HepG2 (cell line): Measurements from ENCODE around the gene VASN. TPM values are rescaled to one million over a fixed set of nuclear protein-coding genes. Genes with fewer than 3 reads are reported as not detected.

ENCODE experiments used
- ATAC-seq: fragments of 200-7000 bp; cut with Tn5 transposase; 3 replicates; pipeline ENCODE4 v1.9.1; 2020; ENCODE audit warnings: mild to moderate bottlenecking, moderate library complexity
- BruUV-seq: library from RNA; stranded (reverse); fragments of 400-500 nt; replicated peaks from 2 replicates; lab custom pipeline; 2021; lab: Mats Ljungman, UMichigan
- CTCF ChIA-PET: fragments of 300-600 bp; formaldehyde crosslinking; extraction: SDS; loops from one replicate; lab custom pipeline; 2021; ENCODE audit warnings: low total read pairs, inconsistent platforms, low intra/inter-chr PET ratio; lab: Yijun Ruan, JAX
- POLR2A ChIA-PET: fragments of 350-600 bp; sonication (Branson Sonifier 250); formaldehyde crosslinking; loops from one replicate; lab custom pipeline; 2020; ENCODE audit warnings: antibody characterized with exemption, inconsistent platforms; lab: Yijun Ruan, JAX
- DNase-seq: peaks from one replicate; pipeline ENCODE4 v3.0.0-alpha.2; 2015; ENCODE audit warnings: low spot score
- FAIRE-seq: peaks from 3 replicates; lab custom pipeline; 2011; peaks lifted over from hg19 to GRCh38; lab: Jason Lieb, UNC
- H2AFZ ChIP-seq: one replicate; pipeline ENCODE4 v1.6.1; 2011; ENCODE audit warnings: low read length, inconsistent platforms
- H3K27ac ChIP-seq: fragments of 300-600 bp; 3 replicates; pipeline ENCODE4 v1.8.0; 2011; ENCODE audit warnings: mixed run types, mild to moderate bottlenecking, mixed read lengths, low read length, inconsistent platforms; ENCODE audit not compliant: insufficient read depth; ENCODE audit errors: extremely low read length
- H3K27me3 ChIP-seq, 2 experiments: fragments of 200-600 bp in 1 of 2; 2 replicates in 1 of 2; 3 replicates in 1 of 2; pipeline versions ENCODE4 v1.6.0 to v1.8.0; 2011; ENCODE audit warnings: low read length in 2 of 2, mild to moderate bottlenecking in 2 of 2, moderate library complexity in 2 of 2, inconsistent platforms in 1 of 2; ENCODE audit not compliant: insufficient read depth in 2 of 2, control insufficient read depth in 1 of 2
- H3K36me3 ChIP-seq, 2 experiments: fragments of 200-600 bp in 1 of 2; replicated peaks in 1 of 2; 2 replicates in 1 of 2; 3 replicates in 1 of 2; pipeline versions ENCODE4 v1.5.1 to v1.8.0; 2011; ENCODE audit warnings: low read length in 2 of 2, inconsistent platforms in 1 of 2; ENCODE audit not compliant: insufficient read depth in 2 of 2, control insufficient read depth in 1 of 2
- H3K4me1 ChIP-seq: 2 replicates; pipeline ENCODE4 v1.5.1; 2012; ENCODE audit warnings: low read length, inconsistent platforms; ENCODE audit not compliant: insufficient read depth
- H3K4me2 ChIP-seq: 2 replicates; pipeline ENCODE4 v1.6.0; 2011; ENCODE audit warnings: low read depth, low read length, inconsistent platforms
- H3K4me3 ChIP-seq, 3 experiments: fragments of 200-600 bp in 1 of 3; sonication (generic), shearing (Covaris generic) in 1 of 3; replicated peaks in 1 of 3; 2 replicates each; pipeline ENCODE4 v1.5.1; 2011 to 2016; ENCODE audit warnings: low read length in 3 of 3, inconsistent platforms in 2 of 3, low read depth in 2 of 3, mild to moderate bottlenecking in 2 of 3, control low read depth in 1 of 3, mixed read lengths in 1 of 3; ENCODE audit not compliant: insufficient read depth in 1 of 3
- H3K79me2 ChIP-seq: one replicate; pipeline ENCODE4 v1.6.1; 2011; ENCODE audit warnings: low read length, inconsistent platforms; ENCODE audit not compliant: insufficient read depth
- H3K9ac ChIP-seq: 2 replicates; pipeline ENCODE4 v1.6.0; 2011; ENCODE audit warnings: mild to moderate bottlenecking, low read depth, low read length, inconsistent platforms; ENCODE audit not compliant: insufficient read depth
- H3K9me3 ChIP-seq: 2 replicates; pipeline ENCODE4 v1.5.1; 2012; ENCODE audit warnings: mild to moderate bottlenecking, low read length
- H4K20me1 ChIP-seq: 2 replicates; pipeline ENCODE4 v1.6.0; 2011; ENCODE audit warnings: inconsistent platforms, mild to moderate bottlenecking, low read length, moderate library complexity; ENCODE audit not compliant: insufficient read depth
- ARID4A ChIP-seq: sonication (generic); formaldehyde crosslinking; IDR thresholded peaks from 2 replicates; pipeline ENCODE4 v1.5.0; 2020; ENCODE audit warnings: mild to moderate bottlenecking, missing genetic modification reagents, borderline replicate concordance
- ATF2 ChIP-seq: sonication (generic); formaldehyde crosslinking; IDR thresholded peaks from 2 replicates; pipeline ENCODE4 v1.4.0; 2020; ENCODE audit warnings: missing genetic modification reagents
- ETV5 ChIP-seq: IDR thresholded peaks from 2 replicates; pipeline ENCODE4 v1.6.1; 2018; ENCODE audit warnings: missing biosample characterization, missing genetic modification reagents, inconsistent platforms, borderline replicate concordance
- NFE2L1 ChIP-seq: sonication (generic); formaldehyde crosslinking; IDR thresholded peaks from 2 replicates; pipeline ENCODE4 v1.4.0; 2020; ENCODE audit warnings: missing genetic modification reagents, mild to moderate bottlenecking, borderline replicate concordance
- NR2F2 ChIP-seq: IDR thresholded peaks from 2 replicates; pipeline ENCODE4 v1.6.1; 2012; ENCODE audit warnings: low read depth, inconsistent platforms, borderline replicate concordance
- PTBP1 ChIP-seq: fragments of 200-400 bp; formaldehyde crosslinking; IDR thresholded peaks from 2 replicates; pipeline ENCODE4 v1.6.1; 2018; ENCODE audit warnings: low read length, low read depth; ENCODE audit not compliant: poor library complexity, severe bottlenecking
- SIX4 ChIP-seq: sonication (generic); formaldehyde crosslinking; IDR thresholded peaks from 2 replicates; pipeline ENCODE4 v1.4.0; 2020; ENCODE audit warnings: missing genetic modification reagents
- SNAI1 ChIP-seq: sonication (generic); formaldehyde crosslinking; IDR thresholded peaks from 2 replicates; pipeline ENCODE4 v1.5.0; 2020; ENCODE audit warnings: mild to moderate bottlenecking, missing genetic modification reagents, borderline replicate concordance
- TARDBP ChIP-seq: sonication (generic); formaldehyde crosslinking; IDR thresholded peaks from 2 replicates; pipeline ENCODE4 v1.8.0; 2022; ENCODE audit warnings: mild to moderate bottlenecking, missing genetic modification reagents
- ZFP62 ChIP-seq: sonication (generic); formaldehyde crosslinking; IDR thresholded peaks from 2 replicates; pipeline ENCODE4 v1.4.0; 2020; ENCODE audit warnings: missing genetic modification reagents
- ZMYM3 ChIP-seq: sonication (generic); formaldehyde crosslinking; IDR thresholded peaks from 2 replicates; pipeline ENCODE4 v1.5.1; 2020; ENCODE audit warnings: mild to moderate bottlenecking, missing genetic modification reagents
- ZNF121 ChIP-seq: sonication (generic); formaldehyde crosslinking; IDR thresholded peaks from 2 replicates; pipeline ENCODE4 v1.5.0; 2020; ENCODE audit warnings: mild to moderate bottlenecking, missing genetic modification reagents
- ZNF343 ChIP-seq: sonication (generic); formaldehyde crosslinking; IDR thresholded peaks from 2 replicates; pipeline ENCODE4 v1.4.0; 2020; ENCODE audit warnings: mild to moderate bottlenecking, missing genetic modification reagents
- ZNF484 ChIP-seq: sonication (generic); formaldehyde crosslinking; IDR thresholded peaks from 2 replicates; pipeline ENCODE4 v1.5.1; 2020; ENCODE audit warnings: mild to moderate bottlenecking, low read depth, missing genetic modification reagents, borderline replicate concordance
- ZNF547 ChIP-seq: sonication (generic); formaldehyde crosslinking; IDR thresholded peaks from 2 replicates; pipeline ENCODE4 v1.5.1; 2020; ENCODE audit warnings: mild to moderate bottlenecking, missing genetic modification reagents
- ZNF629 ChIP-seq: sonication (generic); formaldehyde crosslinking; conservative IDR thresholded peaks from 2 replicates; pipeline ENCODE4 v1.5.0; 2020; ENCODE audit warnings: missing genetic modification reagents
- ZNF768 ChIP-seq: sonication (generic); formaldehyde crosslinking; IDR thresholded peaks from 2 replicates; pipeline ENCODE4 v1.4.0; 2020; ENCODE audit warnings: missing genetic modification reagents
- ZNF776 ChIP-seq: sonication (generic); formaldehyde crosslinking; IDR thresholded peaks from 2 replicates; pipeline ENCODE4 v1.4.0; 2020; ENCODE audit warnings: mild to moderate bottlenecking, missing genetic modification reagents
- WGBS: methylation state at CpG from one replicate; pipeline ENCODE4 v1.1.6; 2017; ENCODE audit warnings: low lambda C conversion rate; 5-methylcytosine and 5-hydroxymethylcytosine counted together
- in situ Hi-C: cut with HindIII; loops from 2 replicates; pipeline ENCODE4 v1.10.0; 2017; ENCODE audit warnings: low pct_unique_long_range_greater_than_20kb; ENCODE audit not compliant: extremely low pct_ligation_motif_present
- intact Hi-C: fragments of 100-400 bp; cut with micrococcal nuclease; formaldehyde crosslinking; loops from one replicate; pipeline ENCODE4 v1.10.0; 2022; ENCODE audit not compliant: unreplicated experiment
- polyA plus RNA-seq, 8 experiments: library from polyadenylated mRNA; depleted of rRNA in 3 of 8; stranded (reverse) in 7 of 8; unstranded in 1 of 8; fragments of >200 nt; fragmentation: Illumina TruSeq in 4 of 8; extraction: Trizol in 4 of 8; gene quantifications; 2 replicates each; pipeline versions ENCODE4 v1.2.1 to v1.2.3, GENCODE V29; 2011 to 2016; ENCODE audit warnings: low read depth in 4 of 8, missing spikeins in 1 of 8, mixed read lengths in 1 of 8; ENCODE audit not compliant: insufficient read depth in 1 of 8
- total RNA-seq, 5 experiments: library from RNA; depleted of rRNA; stranded (reverse); fragments of >200 nt; fragmentation: Illumina TruSeq; extraction: Trizol; gene quantifications; 2 replicates each; pipeline ENCODE4 v1.2.3, GENCODE V29; 2016; ENCODE audit warnings: low read depth in 1 of 5

Gene VASN
- total and polyA plus RNA-seq, 2 of the 13 experiments (the other 11 are each of a cell fraction or from before 2014, with no cell fraction given) = 8.4 to 18.2 TPM

DNA sequence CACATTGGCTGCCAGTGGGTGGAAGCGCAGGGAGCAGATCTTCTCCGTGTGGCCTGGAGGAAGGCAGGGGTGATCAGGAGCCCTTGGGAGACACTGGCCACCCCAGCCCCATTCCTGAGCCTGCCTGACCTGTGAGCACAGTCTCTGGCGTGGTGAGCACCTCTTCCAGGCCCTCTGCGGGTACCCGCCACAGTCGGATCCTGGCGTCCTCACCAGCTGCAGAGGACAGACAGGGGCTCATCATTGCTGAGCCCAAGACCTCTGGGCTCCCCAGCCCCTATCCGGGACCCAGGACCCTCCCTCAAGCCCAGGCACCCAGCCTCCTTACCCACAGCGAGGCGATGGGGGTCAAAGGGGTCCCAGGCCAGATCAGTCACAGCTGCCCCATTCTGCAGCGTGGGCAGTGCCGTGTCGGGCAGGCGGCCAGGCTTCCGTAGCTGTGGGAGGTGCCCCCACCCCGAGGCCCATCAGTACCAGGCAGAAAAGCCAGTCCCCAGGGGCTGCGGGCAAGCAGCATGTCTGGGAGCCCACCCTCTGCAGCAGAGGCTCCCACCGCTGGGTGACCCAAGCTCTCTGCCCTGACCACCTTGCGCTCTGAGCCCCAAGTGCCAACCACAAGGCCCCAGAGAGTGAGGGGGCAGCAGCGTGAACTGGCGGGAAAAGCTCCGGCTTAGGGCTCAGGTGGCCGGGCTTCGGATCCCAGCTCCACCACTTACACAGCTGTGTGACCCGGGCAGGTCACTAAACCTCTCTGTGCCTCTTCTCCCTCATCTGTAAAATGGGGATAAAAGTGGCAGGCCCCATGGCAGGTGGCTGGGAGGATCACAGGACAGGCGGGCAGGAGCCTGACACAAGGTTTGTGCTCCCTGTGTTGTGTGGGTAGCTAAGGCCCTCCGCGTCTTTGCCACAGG lies 10.4 kb upstream of the VASN start:
- no peak overlapping the region for H3K9ac ChIP-seq
- 0 out of 2 replicates have a peak, but pooled peaks have one; percentile 36 for TF ChIP-seq ZMYM3 (CRISPR knock-in tag)
- TF ChIP-seq ZNF484 (CRISPR knock-in tag) = no peak
- no peak for TF ChIP-seq NR2F2
- no peak for TF ChIP-seq ARID4A (CRISPR knock-in tag)
- TF ChIP-seq NFE2L1 (CRISPR knock-in tag) = 0 out of 2 replicates have a peak, but pooled peaks have one; percentile 46
- no peak for TF ChIP-seq ZFP62
- TF ChIP-seq PTBP1 = no peak
- no peak for TF ChIP-seq ETV5 (CRISPR knock-in tag)
- TF ChIP-seq ZNF343 (CRISPR knock-in tag) = no peak
- peak; percentile 46; the same call in 1 of the 2 replicates for TF ChIP-seq ZNF629 (CRISPR knock-in tag)
- TF ChIP-seq TARDBP (CRISPR knock-in tag) = no peak
- TF ChIP-seq ZNF776 (CRISPR knock-in tag) = no peak
- TF ChIP-seq ZNF768 (CRISPR knock-in tag) = peak; percentile 97
- no peak for TF ChIP-seq ZNF547
- no peak for TF ChIP-seq ZNF121
- TF ChIP-seq SIX4 (CRISPR knock-in tag) = no peak
- TF ChIP-seq ATF2 (CRISPR knock-in tag) = no peak
- no peak for TF ChIP-seq SNAI1 (CRISPR knock-in tag)

More for the DNA sequence above, 10.4 kb upstream of the VASN start:
- Histone ChIP-seq H3K27me3 (no peaks in the 10 kb centered on the region), H3K4me1 (peaks cover 17% of the 10 kb centered on the region), H2AFZ (no peak overlapping the region), H3K4me3 (no peak overlapping the region), H3K4me2 (no peak overlapping the region), H4K20me1 (no peaks in the 10 kb centered on the region), H3K36me3 (peaks cover 0 to 1% of the 10 kb centered on the region in 2 experiments; a peak in 1 of 5 replicates), H3K9me3 (no peaks in the 10 kb centered on the region), H3K79me2 (no peaks in the 10 kb centered on the region), H3K27ac (no peak overlapping the region)
- 99% methylated on average over 10 of the region's 28 CpGs for WGBS
- ChIA-PET POLR2A (interaction anchor here (1.5 to 2.4 kb wide), 3 partner anchors 10 to 11 kb away, joined by 5 to 10 read pairs (median 9); partner anchors contain the start of genes PAM16 and VASN), CTCF (interaction anchor here (4.9 kb wide), 1 partner anchor 42 kb away, joined by 92 read pairs; no protein-coding TSS in a partner anchor)
- intact Hi-C loops = no loop called here
- DNase-seq (no peak), FAIRE-seq (no peak), ATAC-seq (no peak; the same call in 2 of the 3 replicates)
- in situ Hi-C loops = no loop called here
- no TSS peak for BruUV-seq
